B cell (primary cell): Measurements from ENCODE around the gene SPACA7. TPM values are rescaled to one million over a fixed set of nuclear protein-coding genes. Genes with fewer than 3 reads are reported as not detected.
"Not testable (repeated sequence)": the region's sequence is repeated elsewhere in the genome, so short reads cannot be mapped to it uniquely, and the experiment has no call there.

ENCODE experiments used
- ATAC-seq: fragments of 200-7000 bp; cut with Tn5 transposase; one replicate; pipeline ENCODE4 v1.10.0; 2021; ENCODE audit warnings: low read depth, mild to moderate bottlenecking, moderate number of reproducible peaks, moderate library complexity
- CTCF ChIA-PET: fragments of 350-600 bp; sonication (Branson Sonifier 250); formaldehyde crosslinking; loops from one replicate; lab custom pipeline; 2021; ENCODE audit warnings: antibody characterized with exemption, inconsistent platforms; lab: Charles Lee
- POLR2A ChIA-PET: fragments of 350-600 bp; sonication (Branson Sonifier 250); formaldehyde crosslinking; loops from one replicate; lab custom pipeline; 2021; ENCODE audit warnings: antibody characterized with exemption; lab: Charles Lee
- DNase-seq: peaks from one replicate; pipeline ENCODE4 v3.0.0; 2013
- H2AFZ ChIP-seq: 2 replicates; pipeline ENCODE4 v1.6.1; 2012; ENCODE audit warnings: mild to moderate bottlenecking, low read depth, low read length; ENCODE audit not compliant: insufficient read depth, poor library complexity, severe bottlenecking
- H3K27ac ChIP-seq, 2 donors: 1 replicate in 1 of 2; 2 replicates in 1 of 2; pipeline ENCODE4 v1.5.1; 2012 to 2013; ENCODE audit warnings: low read length in 2 of 2, mild to moderate bottlenecking in 2 of 2, moderate library complexity in 1 of 2
- H3K27me3 ChIP-seq, 4 experiments: fragments of 200-600 bp in 1 of 4; sonication (generic) in 1 of 4; replicated peaks in 1 of 4; 1 replicate in 2 of 4; 2 replicates in 2 of 4; pipeline versions ENCODE4 v1.6.1 to v1.7.0; 2013 to 2016; ENCODE audit warnings: low read length in 3 of 4, mild to moderate bottlenecking in 2 of 4, mixed read lengths in 1 of 4, moderate library complexity in 1 of 4; ENCODE audit not compliant: insufficient read depth in 4 of 4, control insufficient read depth in 3 of 4; ENCODE audit errors: control extremely low read depth in 1 of 4
- H3K36me3 ChIP-seq, 2 experiments: replicated peaks in 1 of 2; 1 replicate in 1 of 2; 2 replicates in 1 of 2; pipeline versions ENCODE4 v1.6.1 to v1.7.1; 2013; ENCODE audit warnings: low read length in 1 of 2; ENCODE audit not compliant: insufficient read depth in 2 of 2, control insufficient read depth in 1 of 2; ENCODE audit errors: control extremely low read depth in 1 of 2, extremely low read depth in 1 of 2
- H3K4me1 ChIP-seq, 2 donors: fragments of 200-600 bp in 1 of 2; sonication (generic) in 1 of 2; 1 replicate in 1 of 2; 2 replicates in 1 of 2; pipeline versions ENCODE4 v1.5.1 to v1.6.1; 2013 to 2017; ENCODE audit warnings: low read length in 2 of 2; ENCODE audit not compliant: control insufficient read depth in 2 of 2, insufficient read depth in 2 of 2
- H3K4me2 ChIP-seq: replicated peaks from 2 replicates; pipeline ENCODE3; 2012; ENCODE audit warnings: mild to moderate bottlenecking, low read depth, low read length; ENCODE audit not compliant: poor library complexity, severe bottlenecking
- H3K4me3 ChIP-seq, 5 experiments: fragments of 200-600 bp in 1 of 5; sonication (generic) in 1 of 5; 1 replicate in 3 of 5; 2 replicates in 2 of 5; pipeline versions ENCODE4 v1.5.1 to v1.7.0; 2011 to 2016; ENCODE audit warnings: low read length in 4 of 5, mild to moderate bottlenecking in 4 of 5, low read depth in 2 of 5, control low read depth in 1 of 5, moderate library complexity in 1 of 5; ENCODE audit not compliant: insufficient read depth in 1 of 5; ENCODE audit errors: control extremely low read depth in 1 of 5, extremely low read depth in 1 of 5
- H3K79me2 ChIP-seq: fragments of 200-600 bp; sonication (generic); one replicate; pipeline ENCODE4 v1.6.0; 2016; ENCODE audit warnings: low read length; ENCODE audit not compliant: control insufficient read depth, insufficient read depth
- H3K9ac ChIP-seq: fragments of 200-600 bp; sonication (generic); 2 replicates; pipeline ENCODE4 v1.6.1; 2017; ENCODE audit warnings: mild to moderate bottlenecking, low read length, moderate library complexity
- H3K9me3 ChIP-seq, 3 donors: one replicate each; pipeline versions ENCODE4 v1.6.1 to v1.7.1; 2013; ENCODE audit warnings: low read length in 2 of 3; ENCODE audit not compliant: control insufficient read depth in 2 of 3, insufficient read depth in 1 of 3; ENCODE audit errors: control extremely low read depth in 1 of 3
- H4K20me1 ChIP-seq: 2 replicates; pipeline ENCODE4 v1.6.0; 2012; ENCODE audit warnings: mild to moderate bottlenecking, low read length; ENCODE audit not compliant: insufficient read depth, control insufficient read depth, poor library complexity, severe bottlenecking
- H3K27ac Mint-ChIP-seq: one replicate; pipeline ENCODE4 v1.8.0; 2021; ENCODE audit warnings: mixed read lengths
- H3K27me3 Mint-ChIP-seq: one replicate; pipeline ENCODE4 v1.8.0; 2021; ENCODE audit warnings: mixed read lengths
- H3K4me1 Mint-ChIP-seq: one replicate; pipeline ENCODE4 v1.8.0; 2021; ENCODE audit warnings: mixed read lengths
- H3K4me3 Mint-ChIP-seq: one replicate; pipeline ENCODE4 v1.8.0; 2021; ENCODE audit warnings: mixed read lengths
- H3K9me3 Mint-ChIP-seq: one replicate; pipeline ENCODE4 v1.8.0; 2022; ENCODE audit warnings: mixed read lengths; ENCODE audit not compliant: insufficient read depth
- CTCF ChIP-seq: fragments of 200-600 bp; IDR thresholded peaks from one replicate; pipeline ENCODE4 v1.8.0; 2022; ENCODE audit warnings: antibody characterized with exemption, mild to moderate bottlenecking
- EZH2 ChIP-seq: IDR thresholded peaks from 2 replicates; pipeline ENCODE4 v1.6.1; 2012; ENCODE audit warnings: borderline replicate concordance, low read depth, mild to moderate bottlenecking, moderate library complexity, low read length; ENCODE audit not compliant: insufficient read depth, poor library complexity, severe bottlenecking
- WGBS: methylation state at CpG from one replicate; pipeline ENCODE4 v1.1.5; 2013; ENCODE audit warnings: missing lambda C conversion rate; ENCODE audit not compliant: insufficient coverage; 5-methylcytosine and 5-hydroxymethylcytosine counted together
- intact Hi-C: fragments of 100-400 bp; cut with micrococcal nuclease; formaldehyde crosslinking; loops from one replicate; pipeline ENCODE4 v1.10.0; 2022
- polyA plus RNA-seq: library from polyadenylated mRNA; depleted of rRNA; stranded (reverse); fragments of >200 nt; gene quantifications from 2 replicates; pipeline ENCODE4 v1.2.3, GENCODE V29; 2012
- total RNA-seq, 2 donors: library from RNA; stranded (reverse); fragments of 120-200 nt in 1 of 2; gene quantifications; 1 replicate in 1 of 2; 2 replicates in 1 of 2; pipeline versions ENCODE4 v1.2.3 to v1.2.4, GENCODE V29; 2013 to 2022

SPACA7 gene
- total and polyA plus RNA-seq, 2 donors (not counting 1 experiment from before 2014, with no cell fraction given) = not detected

- no peaks in the 10 kb centered on the region for H3K27me3 Mint-ChIP-seq
- Histone ChIP-seq H4K20me1 (no peaks in the 10 kb centered on the region), H3K4me3 (no peak overlapping the region), H3K27ac (no peak overlapping the region), H3K9me3 (peaks cover 0 to 15% (median 0%) of the 10 kb centered on the region in 3 donors), H3K4me2 (no peak overlapping the region), H3K27me3 (no peaks in the 10 kb centered on the region), H2AFZ (no peak overlapping the region), H3K36me3 (no peaks in the 10 kb centered on the region), H3K9ac (no peak overlapping the region), H3K4me1 (no peaks in the 10 kb centered on the region), H3K79me2 (no peaks in the 10 kb centered on the region)
- POLR2A ChIA-PET = no interaction called here
- no peak for ATAC-seq
- peaks cover 3% of the 10 kb centered on the region for H3K9me3 Mint-ChIP-seq
- intact Hi-C loops = loop anchor here (10.0 kb wide), 1 partner anchor 1442 kb away; no protein-coding TSS in a partner anchor
- no peaks in the 10 kb centered on the region for H3K4me1 Mint-ChIP-seq
- no peak for DNase-seq
- 95% methylated on average over 9 of the region's 9 CpGs for WGBS
- no peak overlapping the region for H3K27ac Mint-ChIP-seq
- TF ChIP-seq CTCF = no peak
- no peak for TF ChIP-seq EZH2
- H3K4me3 Mint-ChIP-seq = no peak overlapping the region
- CTCF ChIA-PET = no interaction called here
Observed at GRCh38 chr13:112397108-112397507, 21.0 kb downstream of the SPACA7 start.

- H3K4me3 Mint-ChIP-seq, H4K20me1 ChIP-seq, DNase-seq, H2AFZ ChIP-seq, H3K36me3 ChIP-seq, CTCF ChIA-PET, POLR2A ChIA-PET, H3K27me3 Mint-ChIP-seq, H3K9ac ChIP-seq, H3K27me3 ChIP-seq, H3K4me2 ChIP-seq, H3K27ac Mint-ChIP-seq, H3K4me3 ChIP-seq, H3K9me3 Mint-ChIP-seq, ATAC-seq, H3K79me2 ChIP-seq, H3K27ac ChIP-seq, H3K4me1 Mint-ChIP-seq, H3K4me1 ChIP-seq: not testable (repeated sequence)
- H3K9me3 ChIP-seq = peaks cover 0 to 15% (median 0%) of the 10 kb centered on the region in 3 donors
- intact Hi-C loops = loop anchor here (10.0 kb wide), 1 partner anchor 1444 kb away; no protein-coding TSS in a partner anchor
- WGBS = no CpG with 5 or more reads among the region's 6 CpGs
Observed at GRCh38 chr13:112398347-112398746, 22.2 kb downstream of the SPACA7 start.

DNA sequence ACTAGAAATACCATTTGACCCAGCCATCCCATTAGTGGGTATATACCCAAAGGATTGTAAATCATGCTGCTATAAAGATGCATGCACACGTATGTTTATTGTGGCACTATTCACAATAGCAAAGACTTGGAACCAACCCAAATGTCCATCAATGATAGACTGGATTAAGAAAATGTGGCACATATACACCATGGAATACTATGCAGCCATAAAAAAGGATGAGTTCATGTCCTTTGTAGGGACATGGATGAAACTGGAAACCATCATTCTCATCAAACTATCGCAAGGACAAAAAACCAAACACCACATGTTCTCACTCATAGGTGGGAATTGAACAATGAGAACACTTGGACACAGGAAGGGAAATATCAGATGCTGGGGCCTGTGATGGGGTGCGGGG lies 33.7 kb downstream of the SPACA7 start:
- H3K9me3 ChIP-seq, POLR2A ChIA-PET, CTCF ChIA-PET, H3K79me2 ChIP-seq, H3K27ac Mint-ChIP-seq, H3K27ac ChIP-seq, intact Hi-C loops, H3K4me3 Mint-ChIP-seq, H3K4me1 ChIP-seq, H3K4me1 Mint-ChIP-seq, H4K20me1 ChIP-seq, H3K4me2 ChIP-seq, ATAC-seq, H3K9ac ChIP-seq, H2AFZ ChIP-seq, H3K36me3 ChIP-seq, H3K27me3 ChIP-seq, DNase-seq, H3K4me3 ChIP-seq, H3K27me3 Mint-ChIP-seq: not testable (repeated sequence)
- WGBS = no CpG with 5 or more reads among the region's 3 CpGs
- peaks cover 16% of the 10 kb centered on the region for H3K9me3 Mint-ChIP-seq
